Measurements from ENCODE around the gene LHFPL5.

GRCh38 chr6:35839019-35839418 lies 33.9 kb downstream of the LHFPL5 start:
- no peak for TF ChIP-seq CTCF (conservative IDR thresholded peaks at IDR 0.05)
- TF ChIP-seq EZH2 (IDR thresholded peaks at IDR 0.05; ENCODE audit: low read depth), result no peak

All from PC-9 (cell line).